Stimulated activated CD4-positive, alpha-beta T cell treated with anti-CD3 and anti-CD28 coated beads, Interleukin-4, amount 100 ng/mL, for 48 hours (primary cell): ENCODE results near the gene CDCA3.
A peak's percentile ranks its signal among the peaks of the same experiment; 100 is the strongest.

Experiments
- DNase-seq, 2 donors: peaks; one replicate each; pipeline ENCODE4 v3.0.0-alpha.2; 2020; ENCODE audit warnings: low read depth in 2 of 2

Gene CDCA3

DNA sequence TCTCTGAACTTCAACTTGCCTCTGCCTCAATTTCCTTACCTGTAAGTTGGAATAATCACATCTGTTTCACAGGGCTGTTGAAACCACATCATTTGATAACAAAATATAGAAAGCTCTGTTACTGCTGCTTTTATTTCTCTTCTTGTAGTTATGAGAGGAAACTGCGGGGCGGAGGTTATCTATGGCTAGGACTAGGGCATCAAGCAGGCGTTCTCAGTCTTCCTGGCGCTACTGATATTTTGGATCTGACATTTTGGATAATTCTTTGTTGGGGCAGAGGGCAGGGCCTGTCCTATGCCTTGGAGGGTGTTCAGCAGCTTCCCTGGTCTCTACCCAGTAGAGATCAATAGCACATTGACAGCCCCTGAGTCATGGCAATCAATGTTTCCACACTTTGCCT, 19.0 kb downstream of the CDCA3 start:
- no peak for DNase-seq

- no peak for DNase-seq
Observed at GRCh38 chr12:6831450-6831995, 19.6 kb downstream of the CDCA3 start.

GRCh38 chr12:6830999-6831398, 20.1 kb downstream of the CDCA3 start:
- no peak for DNase-seq

DNA sequence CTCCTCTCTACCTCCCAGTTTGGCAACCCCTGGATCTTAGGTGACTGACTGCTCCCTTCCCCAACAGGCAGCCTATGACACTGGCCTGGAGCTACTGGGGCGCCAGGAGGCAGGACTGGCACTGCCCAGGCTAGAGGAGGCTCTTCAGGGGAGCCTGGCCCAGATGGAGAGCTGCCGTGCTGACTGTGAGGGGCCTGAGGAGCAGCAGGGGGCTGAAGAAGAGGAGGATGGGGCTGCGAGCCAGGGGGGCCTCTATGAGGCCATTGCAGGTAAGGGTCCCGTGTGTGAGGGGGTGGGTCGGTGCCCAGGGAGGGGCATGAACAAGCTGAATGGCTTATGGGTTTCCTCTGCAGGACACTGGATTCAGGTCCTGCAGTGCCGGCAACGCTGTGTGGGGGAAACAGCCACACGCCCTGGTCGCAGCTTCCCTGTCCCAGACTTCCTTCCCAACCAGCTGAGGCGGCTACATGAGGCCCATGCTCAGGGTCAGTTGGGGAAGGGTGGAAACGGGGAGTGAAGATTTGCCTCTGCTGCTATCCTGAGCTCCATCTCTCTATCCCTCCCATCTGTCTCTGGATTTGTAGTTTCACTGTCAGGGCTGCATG, 20.7 kb downstream of the CDCA3 start:
- DNase-seq: no peak

DNA sequence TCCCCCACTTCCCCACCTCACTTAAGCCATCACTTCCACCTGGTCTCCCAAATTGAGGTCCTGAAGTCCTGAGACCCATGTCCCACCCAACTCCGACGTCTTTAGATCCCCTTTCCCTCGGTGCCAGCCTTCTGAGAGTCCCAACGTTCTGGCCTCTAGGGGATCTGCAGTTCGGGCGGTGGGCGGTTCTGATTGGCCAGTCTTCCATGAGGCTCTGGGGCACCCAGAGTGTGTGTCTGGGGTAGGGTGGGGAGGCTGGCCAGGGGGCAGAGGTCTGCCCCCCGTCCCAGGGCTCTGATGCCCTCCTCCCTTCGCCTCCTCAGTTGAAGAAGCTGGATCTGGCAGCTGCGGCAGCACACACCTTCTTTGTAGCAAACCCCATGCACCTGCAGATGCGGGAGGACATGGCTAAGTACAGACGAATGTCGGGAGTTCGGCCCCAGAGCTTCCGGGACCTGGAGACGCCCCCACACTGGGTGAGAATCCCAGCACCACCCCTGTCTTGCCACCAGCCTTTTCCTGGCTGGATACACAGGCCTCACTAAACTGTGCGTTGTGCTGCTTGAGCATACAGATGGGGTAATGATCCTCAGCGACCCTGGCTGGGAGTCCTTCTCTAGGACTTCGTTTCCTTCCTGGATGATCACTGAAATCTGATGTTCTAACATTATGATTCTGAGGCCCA, 21.4 kb downstream of the CDCA3 start:
- DNase-seq: no peak

DNA sequence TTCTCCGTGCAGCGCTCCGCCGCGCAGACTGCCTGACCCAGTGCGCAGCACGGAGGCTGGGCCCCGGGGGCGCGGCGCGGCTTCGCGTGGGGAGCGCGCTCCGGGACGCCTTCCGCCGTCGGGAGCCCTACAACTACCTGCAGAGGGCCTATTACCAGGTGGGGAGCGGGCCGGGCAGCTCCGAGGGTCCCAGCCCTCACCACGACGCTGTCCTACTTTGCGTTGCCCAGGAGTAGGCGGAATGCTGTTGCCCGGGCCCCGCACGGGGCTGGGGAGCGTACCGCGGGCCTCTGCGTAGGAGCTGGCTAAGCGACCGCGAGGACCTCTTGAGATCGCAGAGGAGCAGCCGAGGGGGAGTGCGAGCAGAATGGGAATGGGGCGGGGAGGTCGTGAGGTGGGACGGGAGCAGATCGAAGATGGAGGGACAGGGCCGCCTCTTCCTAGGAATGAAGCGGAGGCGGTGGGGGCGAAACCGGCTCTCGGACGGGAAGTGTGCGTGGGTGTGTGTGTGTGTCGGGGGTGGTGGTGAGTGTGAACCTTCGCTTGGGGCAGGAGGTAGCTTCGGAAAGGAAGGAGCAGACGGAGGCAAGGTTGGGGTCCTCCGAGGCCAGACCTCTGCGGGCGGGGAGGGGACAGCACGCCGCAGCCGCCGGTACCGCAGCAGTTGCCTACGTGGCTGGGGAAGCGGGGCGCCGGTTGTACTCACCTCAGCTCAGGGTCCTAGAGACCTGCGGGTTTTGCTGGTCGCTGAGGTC, 22.1 kb downstream of the CDCA3 start:
- peak in 1 of 2 donors; percentile 39 for DNase-seq

- DNase-seq: no peak
Observed at GRCh38 chr12:6827982-6828780, 22.9 kb downstream of the CDCA3 start, which contains the start of gene P3H3. TSS of gene P3H3 (plus strand) at chr12:6828407. CDS start at chr12:6828441, 34 bp downstream.

DNA sequence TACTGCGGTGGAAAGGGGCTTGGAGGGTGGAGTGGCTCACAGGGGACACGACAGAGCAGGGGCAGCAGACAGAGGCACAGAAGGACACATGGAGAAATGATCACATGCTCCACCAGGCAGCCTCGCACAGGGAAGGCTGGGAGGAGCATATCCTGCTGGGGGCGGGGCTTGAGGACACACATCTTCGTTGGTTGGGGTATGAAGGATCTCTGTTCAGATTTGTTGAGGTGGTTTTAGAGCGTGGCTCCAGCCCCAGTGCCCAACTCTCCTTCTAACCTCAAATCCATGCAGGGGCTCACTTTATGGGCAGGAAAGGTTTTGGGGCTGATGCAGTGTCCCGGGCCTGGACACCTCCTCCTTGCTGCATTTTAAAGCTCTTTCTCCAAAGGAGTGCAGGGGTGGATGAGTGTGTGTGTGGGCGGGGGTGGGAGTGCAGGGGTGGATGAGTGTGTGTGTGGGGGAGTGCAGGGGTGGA, 23.6 kb downstream of the CDCA3 start:
- DNase-seq: peak; percentile 61 to 66

GRCh38 chr12:6826734-6827436, 24.2 kb downstream of the CDCA3 start:
- DNase-seq: no peak

DNA sequence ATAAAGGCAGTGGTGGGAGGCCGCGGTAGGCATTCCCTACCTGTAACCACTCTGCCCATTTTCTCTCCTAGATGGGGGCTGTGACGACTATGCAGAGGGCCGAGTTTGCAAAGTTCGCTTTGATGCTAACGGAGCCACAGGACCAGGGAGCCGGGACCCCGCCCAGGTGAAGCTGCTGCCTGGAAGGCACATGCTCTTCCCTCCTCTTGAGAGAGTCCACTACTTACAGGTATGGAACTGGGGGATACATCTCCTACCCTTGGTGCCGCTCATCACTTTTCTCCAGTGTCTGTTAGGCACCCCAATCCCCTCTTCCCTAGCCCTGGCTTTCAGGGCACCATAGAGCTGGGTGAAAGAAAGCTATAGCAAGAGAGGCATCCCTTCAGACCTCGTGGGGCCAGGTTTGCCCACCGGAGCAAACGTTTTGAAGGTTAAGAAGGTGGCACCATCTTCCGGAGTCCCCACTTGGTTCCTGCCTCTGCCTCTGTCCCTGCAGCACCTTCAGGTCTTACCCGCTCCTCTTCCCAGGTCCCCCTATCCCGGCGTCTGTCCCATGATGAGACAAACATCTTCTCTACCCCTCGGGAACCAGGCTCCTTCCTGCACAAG, 24.9 kb downstream of the CDCA3 start:
- no peak for DNase-seq

GRCh38 chr12:6825398-6826124, 25.5 kb downstream of the CDCA3 start:
- DNase-seq: peak; percentile 77 to 89

- DNase-seq: no peak
Observed at GRCh38 chr12:6824901-6825381, 26.1 kb downstream of the CDCA3 start.

- no peak for DNase-seq
Observed at GRCh38 chr12:6824085-6824775, 26.9 kb downstream of the CDCA3 start.

DNA sequence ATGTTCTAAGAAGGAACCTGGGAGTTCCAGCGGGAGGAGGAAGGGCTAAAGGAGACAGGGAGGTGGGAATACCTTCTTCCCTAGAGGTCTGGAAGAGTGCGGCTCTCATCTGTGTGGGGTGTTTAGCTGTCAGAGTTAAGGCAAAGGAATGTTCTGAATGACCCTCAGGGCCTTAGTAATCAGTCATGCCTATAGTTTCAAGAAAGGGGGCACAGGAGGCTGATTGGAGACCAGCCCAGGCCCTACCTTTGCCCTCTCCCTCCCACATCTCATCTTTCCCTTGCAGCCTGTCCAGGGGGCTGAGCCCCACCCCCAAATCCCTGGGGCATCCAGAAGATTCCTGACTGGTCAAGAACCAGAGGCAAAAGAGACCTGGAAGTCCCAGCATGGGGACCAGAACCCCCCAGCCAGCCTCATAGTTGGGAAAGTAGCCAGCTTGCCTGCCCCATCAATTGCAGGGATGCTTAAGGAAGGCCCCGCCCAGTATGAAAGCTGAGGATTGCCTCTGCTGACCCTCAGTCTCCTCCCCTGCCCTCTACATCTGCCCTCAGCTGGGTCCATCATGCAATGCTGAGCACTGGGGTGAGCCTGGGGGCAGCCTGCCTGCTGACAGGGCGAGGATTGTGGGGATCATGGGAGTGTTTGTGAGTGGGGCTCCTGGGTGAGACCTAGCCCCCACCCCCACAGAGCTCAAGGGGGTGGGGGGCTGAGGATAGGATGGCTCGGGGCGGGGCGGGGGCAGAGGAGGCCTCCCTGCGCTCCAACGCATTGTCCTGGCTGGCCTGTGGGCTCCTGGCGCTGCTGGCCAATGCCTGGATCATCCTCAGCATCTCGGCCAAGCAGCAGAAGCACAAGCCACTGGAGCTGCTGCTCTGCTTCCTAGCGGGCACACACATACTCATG, 27.7 kb downstream of the CDCA3 start:
- DNase-seq: no peak

DNA sequence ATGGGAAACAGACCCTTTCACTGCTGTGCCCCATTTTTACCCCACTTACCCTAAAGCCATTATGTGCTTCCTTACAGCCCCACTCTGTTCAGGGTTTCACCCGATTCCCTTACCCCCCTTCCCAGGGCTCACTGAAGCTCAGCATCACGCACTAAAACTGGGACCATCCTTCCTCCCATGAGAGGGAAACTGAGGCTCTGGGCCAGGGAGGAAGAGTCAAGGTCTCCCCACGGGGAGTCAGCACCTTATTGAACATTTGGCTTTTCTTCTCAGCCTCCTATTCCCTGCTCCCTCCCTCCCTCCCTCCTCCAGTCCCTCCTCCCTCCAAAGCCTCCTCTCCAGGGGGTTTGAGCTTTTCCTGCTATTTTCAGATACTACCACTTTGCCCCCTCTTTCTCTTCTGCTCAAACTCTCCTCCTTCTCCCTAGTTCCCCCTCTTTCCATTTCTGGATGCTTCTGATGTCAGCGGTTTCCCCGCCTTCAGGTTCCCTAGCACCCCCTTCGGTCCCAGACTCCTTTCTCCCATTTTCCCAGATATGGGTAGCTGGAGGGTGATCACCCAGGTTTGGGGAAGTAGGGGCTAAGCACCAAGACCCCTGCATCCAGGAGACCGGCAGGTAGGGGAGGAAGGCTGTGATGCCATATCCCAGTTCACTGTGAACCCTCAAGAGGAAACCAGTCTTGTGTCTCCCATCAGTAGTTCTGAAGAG, 28.5 kb downstream of the CDCA3 start:
- DNase-seq: no peak

DNA sequence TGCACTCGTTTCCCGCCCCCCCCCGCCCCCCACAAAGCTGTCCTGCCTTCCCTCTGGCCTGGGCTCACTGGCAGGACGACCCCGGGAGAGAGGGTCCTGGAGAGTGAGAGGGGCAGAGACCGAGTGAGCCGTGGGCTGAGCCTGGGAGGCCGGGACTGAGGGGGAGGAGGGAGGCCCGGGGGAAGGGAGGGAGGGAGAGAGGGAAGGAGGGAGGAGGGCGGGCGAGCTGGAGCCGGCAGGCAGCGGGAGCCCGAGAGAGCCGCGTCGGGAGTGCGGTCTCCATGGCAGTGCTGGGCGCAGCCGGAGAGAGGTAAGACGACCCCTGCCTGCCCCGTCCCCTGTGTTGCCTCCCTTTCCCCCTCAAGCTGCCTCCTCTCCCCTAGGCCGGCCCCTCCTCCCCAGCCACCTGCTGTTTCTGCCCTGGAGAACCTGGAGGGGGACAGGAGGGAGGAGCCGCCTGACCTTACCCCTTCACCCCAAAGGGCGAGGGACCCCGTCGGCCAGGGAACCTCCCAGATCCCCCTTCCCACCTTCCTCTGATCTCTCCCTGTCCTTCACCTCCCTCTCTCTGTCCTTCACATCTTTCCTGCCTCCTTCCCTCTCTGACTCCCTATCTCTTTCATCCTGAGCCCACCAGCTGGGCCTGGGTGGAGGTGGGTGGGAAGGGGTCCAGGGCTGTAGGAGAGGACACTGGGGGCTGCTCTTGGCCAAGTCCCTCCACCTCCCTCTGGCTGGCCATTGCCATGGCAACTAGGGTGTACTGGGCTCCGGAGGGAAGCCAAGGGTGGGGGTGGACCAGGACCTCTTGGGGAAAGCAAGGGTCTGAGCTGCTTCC, 29.3 kb downstream of the CDCA3 start, which contains the start of gene GPR162:
GPR162 (plus strand) TSS at position 231 of the 835 bp plus-strand sequence. CDS start 2,078 bp downstream, outside the sequence.
- DNase-seq: no peak
